GM21526 (cell line): Measurements from ENCODE around the gene HECTD1.
"Not testable (repeated sequence)": the region's sequence is repeated elsewhere in the genome, so short reads cannot be mapped to it uniquely, and the experiment has no call there.

Source experiments
- ATAC-seq: cut with Tn5 transposase; IDR thresholded peaks from one replicate; pipeline ENCODE4 v1.9.1; 2021; ENCODE audit warnings: moderate library complexity; ENCODE audit not compliant: unreplicated experiment, low FRiP score

Gene HECTD1

DNA sequence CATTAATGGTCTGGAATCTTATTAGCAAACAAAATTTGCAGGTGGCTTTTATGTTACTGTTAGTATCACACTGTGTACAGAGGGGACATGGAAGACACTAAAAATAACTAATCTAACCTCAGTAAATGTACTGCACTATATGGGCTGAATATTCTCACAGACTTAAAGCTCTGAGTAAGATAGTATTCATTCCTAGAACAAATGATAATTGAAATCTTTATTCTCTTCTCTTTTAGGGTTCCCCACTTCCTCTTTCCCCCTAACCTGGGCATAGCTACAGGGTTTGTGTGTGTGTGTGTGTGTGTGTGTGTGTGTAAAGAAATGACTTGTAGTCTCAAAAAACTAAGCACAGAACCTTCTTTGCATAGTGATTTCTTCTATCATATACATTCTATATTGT, 21.4 kb upstream of the HECTD1 start:
- peak; percentile 76 for ATAC-seq

- ATAC-seq: no peak
Measured at GRCh38 chr14:31228533-31228932, 20.9 kb upstream of the HECTD1 start.

GRCh38 chr14:31224808-31225207, 17.2 kb upstream of the HECTD1 start:
- no peak for ATAC-seq

GRCh38 chr14:31223331-31223730, 15.7 kb upstream of the HECTD1 start:
- ATAC-seq: no peak

GRCh38 chr14:31222834-31223233, 15.2 kb upstream of the HECTD1 start:
- ATAC-seq: no peak

DNA sequence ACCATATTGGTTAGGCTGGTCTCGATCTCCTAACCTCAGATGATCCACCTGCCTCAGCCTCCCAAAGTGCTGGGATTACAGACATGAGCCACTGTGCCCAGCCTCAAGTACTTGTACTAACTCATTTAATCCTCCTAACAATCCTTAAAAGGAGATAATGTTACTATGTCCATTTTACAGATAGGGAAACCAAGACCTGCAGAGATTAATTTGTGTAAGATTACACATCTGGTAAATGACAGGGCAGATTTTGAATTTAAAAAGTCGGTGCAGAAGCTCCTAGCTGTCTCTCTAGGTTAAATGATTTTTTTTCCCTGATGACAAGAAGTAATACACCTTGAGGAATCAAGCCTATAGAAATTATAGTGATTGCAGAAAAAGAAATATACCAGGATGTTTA, 13.7 kb upstream of the HECTD1 start:
- ATAC-seq: no peak

- ATAC-seq: no peak
Measured at GRCh38 chr14:31219169-31219568, 11.6 kb upstream of the HECTD1 start.

GRCh38 chr14:31216359-31216758, 8.8 kb upstream of the HECTD1 start:
- no peak for ATAC-seq

DNA sequence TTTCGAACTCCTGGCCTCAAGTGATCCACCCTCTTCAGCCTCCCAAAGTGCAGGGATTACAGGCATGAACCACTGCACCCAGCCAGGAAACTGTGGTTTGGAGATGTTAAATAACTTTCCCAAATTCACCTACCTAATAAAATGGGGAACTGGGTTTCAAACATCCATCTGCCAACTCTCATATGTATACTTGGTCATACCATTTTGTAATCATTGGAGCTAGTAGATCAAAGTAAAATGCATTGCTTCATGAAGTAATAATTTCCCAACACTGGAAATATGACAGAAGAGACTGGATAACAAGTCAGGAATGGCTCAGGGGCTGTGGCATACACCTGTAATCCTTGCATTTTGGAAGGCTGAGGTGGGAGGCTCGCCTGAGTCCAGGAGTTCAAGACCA, 5.3 kb upstream of the HECTD1 start:
- ATAC-seq: no peak

DNA sequence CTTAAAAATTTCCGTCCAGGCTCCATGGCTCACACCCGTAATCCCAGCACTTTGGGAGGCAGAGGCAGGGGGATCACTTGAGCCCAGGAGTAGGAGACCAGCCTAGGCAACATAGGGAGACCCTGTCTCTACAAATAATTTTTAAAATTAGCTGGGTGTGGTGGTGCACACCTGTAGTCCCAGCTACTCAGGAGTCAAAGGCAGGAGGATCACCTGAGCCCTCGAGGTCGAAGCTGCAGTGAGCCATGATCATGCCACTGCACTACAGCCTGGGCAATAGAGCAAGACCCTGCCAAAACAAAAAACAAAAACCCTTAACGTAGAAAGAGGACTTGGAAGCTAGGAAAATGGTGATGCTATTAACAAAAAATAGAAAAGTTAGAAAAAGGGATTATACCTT, 2.0 kb upstream of the HECTD1 start:
- ATAC-seq: no peak

DNA sequence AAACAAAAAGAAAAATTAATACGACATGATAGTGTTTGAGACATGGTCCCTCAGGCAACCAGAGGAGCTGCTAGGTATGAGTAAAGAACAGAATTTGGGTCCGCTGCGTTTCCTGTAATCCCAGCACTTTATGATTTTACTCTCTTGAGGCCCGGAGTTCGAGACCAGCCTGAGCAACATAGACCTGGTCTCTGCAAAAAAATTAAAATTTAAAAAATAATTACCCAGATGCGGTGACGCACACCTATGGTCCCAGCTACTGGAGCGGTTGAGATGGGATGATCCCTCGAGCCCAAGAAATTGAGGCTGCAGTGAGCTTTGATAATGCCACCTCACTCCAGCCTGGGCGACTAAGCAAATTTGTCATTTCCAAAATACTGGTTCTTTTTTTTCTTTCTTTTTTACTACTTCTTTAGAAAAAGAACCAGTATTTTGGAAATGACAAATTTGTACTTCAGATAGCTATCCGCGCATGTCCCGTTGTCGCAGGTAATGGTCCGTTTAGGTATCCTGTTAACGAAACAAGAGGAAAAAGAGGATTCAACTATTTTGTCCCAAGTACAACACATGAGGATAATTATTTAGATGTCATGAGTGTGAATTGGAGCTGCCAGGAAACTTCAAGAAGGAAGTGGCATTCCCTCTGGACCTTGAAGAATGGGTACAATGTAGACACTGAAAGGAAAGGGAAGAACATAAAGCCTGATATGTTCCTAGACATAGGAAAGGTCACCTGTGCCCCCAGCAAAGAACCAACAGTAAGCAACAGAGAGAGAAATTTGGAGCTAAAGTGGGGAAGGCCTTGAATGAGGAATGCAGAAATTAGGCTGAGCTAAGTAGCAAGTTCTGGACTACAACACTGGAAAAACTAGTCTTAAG, 1.2 kb upstream of the HECTD1 start:
- ATAC-seq: no peak

- no peak for ATAC-seq
Measured at GRCh38 chr14:31207287-31207754, 272 bp downstream of the HECTD1 start.

DNA sequence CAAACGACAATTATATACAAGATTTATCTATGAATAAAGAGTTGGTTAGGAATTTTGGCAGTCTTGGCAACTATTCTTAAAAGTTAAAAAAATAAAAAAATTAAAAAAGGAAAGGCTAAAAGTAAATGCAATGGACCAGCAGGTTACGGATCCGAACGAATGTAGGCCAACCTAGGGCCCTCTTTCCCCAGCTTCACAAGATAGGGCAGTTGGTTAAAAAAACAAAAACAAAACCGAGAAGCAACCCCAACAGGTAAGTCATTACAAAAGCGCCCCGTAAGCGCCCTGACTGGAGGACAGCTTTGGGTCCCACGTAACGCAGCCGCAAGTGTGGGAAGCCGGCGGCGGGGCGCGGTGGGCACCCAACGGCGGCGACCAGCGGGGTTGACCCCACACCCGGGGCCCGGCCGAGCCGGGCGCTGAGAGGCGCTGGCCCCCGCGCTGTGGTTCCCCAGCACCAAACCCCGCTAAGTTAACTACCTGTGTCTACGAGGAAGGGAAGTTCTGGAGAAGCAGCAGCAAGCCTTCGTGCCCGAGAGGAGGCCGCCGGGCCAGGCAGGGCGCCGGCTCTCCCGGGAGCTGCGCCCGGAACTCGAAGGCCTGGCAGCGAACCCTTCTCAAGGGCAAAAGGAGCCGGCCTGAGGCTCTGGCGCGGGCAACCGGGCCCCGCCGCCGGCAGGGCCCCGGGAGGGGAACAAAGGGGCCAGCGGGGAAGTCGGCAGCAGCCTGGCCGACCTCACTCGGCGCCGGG, 882 bp downstream of the HECTD1 start:
- ATAC-seq: peak; percentile 23

DNA sequence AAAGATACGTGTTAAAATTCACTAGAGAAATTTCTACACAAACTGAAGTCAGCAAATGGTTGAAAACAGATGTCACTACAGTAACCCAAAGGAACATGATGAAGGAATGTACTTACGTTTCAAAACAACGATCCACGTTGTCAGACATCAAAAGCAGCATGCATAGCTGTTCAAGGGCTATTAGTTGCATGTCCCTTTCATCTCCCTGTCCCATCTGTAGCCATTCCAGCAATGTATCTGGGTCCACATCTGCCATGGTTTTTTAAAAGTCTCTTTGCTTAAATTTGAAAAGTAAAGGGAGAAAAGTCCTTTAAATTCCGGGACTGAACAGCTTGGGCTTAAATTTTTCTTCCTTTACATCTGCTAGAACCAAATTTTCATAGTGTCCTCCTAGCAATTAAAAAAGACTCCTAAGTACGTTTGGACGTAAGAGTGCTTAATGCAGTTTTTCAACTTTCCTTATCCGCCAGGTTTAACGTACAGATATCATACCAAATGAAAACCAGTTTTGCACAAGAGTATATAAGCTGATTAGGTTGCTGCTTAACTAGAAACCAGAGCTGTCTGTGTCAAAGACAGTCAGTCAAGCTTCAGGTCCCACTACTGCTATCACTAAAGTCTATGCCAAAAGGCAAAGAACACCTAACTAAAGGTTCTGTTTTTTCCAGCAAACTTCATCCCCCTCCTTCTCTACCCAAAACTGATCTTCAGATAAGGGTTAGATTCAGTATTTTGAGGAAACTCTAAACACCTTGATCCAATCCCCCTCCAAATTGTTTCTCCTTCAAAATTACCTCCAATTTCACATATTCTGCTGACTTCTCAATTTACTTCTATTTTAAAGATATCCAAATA, 1.7 kb downstream of the HECTD1 start:
- no peak for ATAC-seq

- ATAC-seq: no peak
Measured at GRCh38 chr14:31204593-31205534, 2.7 kb downstream of the HECTD1 start.

- ATAC-seq: not testable (repeated sequence)
Measured at GRCh38 chr14:31203899-31204592, 3.5 kb downstream of the HECTD1 start.

DNA sequence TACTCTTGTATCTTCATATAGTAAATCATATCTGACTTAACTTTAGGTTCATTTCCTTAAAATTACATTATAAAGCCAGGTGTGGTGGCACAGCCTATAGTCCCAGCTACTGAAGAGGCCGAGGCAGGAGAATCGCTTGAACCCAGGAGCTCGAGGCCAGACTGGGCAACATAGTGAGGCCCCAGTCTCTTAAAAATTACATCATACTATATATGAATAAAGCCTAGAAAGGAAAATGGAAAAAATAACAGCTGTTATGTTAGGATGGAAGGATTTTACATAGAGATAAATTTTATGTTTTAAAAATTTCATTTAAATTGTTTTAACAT, 4.2 kb downstream of the HECTD1 start:
- no peak for ATAC-seq

GRCh38 chr14:31201111-31201510, 6.5 kb downstream of the HECTD1 start:
- ATAC-seq: no peak

DNA sequence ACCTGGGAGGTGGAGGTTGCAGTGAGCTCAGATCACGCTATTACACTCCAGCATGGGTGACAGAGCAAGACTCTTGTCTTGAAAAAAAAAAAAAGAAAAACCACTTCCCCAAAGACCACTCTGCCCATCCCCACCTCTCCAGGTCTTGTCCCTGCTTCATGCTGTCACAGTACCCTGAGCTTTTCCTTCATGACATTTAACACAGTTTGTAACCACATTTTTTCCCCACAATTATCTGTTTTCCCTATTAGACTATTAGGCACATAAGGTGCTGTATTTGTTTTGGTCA, 6.9 kb downstream of the HECTD1 start:
- no peak for ATAC-seq
